LNCAP (cell line): ENCODE measurements around the gene FLT3.

Source experiments
- CTCF ChIP-seq: fragments of 450-650 bp; IDR thresholded peaks from 2 replicates; pipeline ENCODE4 v1.5.1; 2017; ENCODE audit warnings: mild to moderate bottlenecking

The FLT3 gene

GRCh38 chr13:27981006-27981708 lies 119.2 kb downstream of the FLT3 start:
- TF ChIP-seq CTCF: no peak

GRCh38 chr13:27980280-27980998 lies 119.9 kb downstream of the FLT3 start:
- TF ChIP-seq CTCF: no peak

GRCh38 chr13:27979765-27980279 lies 120.6 kb downstream of the FLT3 start:
- TF ChIP-seq CTCF: no peak

GRCh38 chr13:27979001-27979643 lies 121.3 kb downstream of the FLT3 start:
- TF ChIP-seq CTCF: no peak

GRCh38 chr13:27978301-27978968 lies 121.9 kb downstream of the FLT3 start:
- no peak for TF ChIP-seq CTCF

GRCh38 chr13:27977476-27978300 lies 122.7 kb downstream of the FLT3 start:
- TF ChIP-seq CTCF: no peak
